ENCODE measurements around the gene NIN. TPM values are rescaled to one million over a fixed set of nuclear protein-coding genes. Genes with fewer than 3 reads are reported as not detected.
A peak's percentile ranks its signal among the peaks of the same experiment; 100 is the strongest.

NIN gene
- total and polyA plus RNA-seq, 7 experiments from 2014 or later: 51.1 to 149 (median 106) TPM

DNA sequence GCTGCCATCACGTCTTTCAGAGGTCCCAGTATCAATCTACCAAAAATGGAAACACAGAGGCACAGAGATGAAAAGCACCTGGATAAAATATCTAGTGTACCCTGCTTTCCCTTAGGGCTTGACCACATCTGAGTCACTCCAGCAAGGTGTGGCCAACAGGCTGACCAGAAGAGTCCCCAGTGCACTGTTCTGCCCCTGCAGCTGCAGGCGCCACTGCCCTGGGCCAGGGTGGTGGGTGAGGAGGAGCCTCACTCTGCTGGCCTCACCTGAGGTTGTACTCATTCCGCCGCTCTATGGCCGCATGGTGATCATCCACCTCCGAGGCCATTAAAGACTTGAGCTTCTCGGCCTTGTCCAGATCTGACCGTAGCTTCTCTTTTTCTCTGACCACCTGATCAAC, 60.4 kb downstream of the NIN start:
- intact Hi-C loops (cut with micrococcal nuclease): no loop called here
- CTCF ChIA-PET: no interaction called here

GRCh38 chr14:50769863-50770500, 61.0 kb downstream of the NIN start:
- no peaks in the 10 kb centered on the region for H3K9me3 Mint-ChIP-seq
- no peaks in the 10 kb centered on the region for H3K9me3 ChIP-seq (ENCODE audit: control insufficient read depth in 2 of 3, low read length in 3 of 3)
- peak overlapping the region in 1 of 9 donors; percentile 30 for H3K27ac Mint-ChIP-seq
- ChIA-PET CTCF (no interaction called here), POLR2A (no interaction called here)
- H3K4me3 ChIP-seq (ENCODE audit: low read length): no peak overlapping the region
- H3K4me3 Mint-ChIP-seq: no peak overlapping the region
- H3K27ac ChIP-seq (ENCODE audit: low read depth, low read length): no peak overlapping the region
- H3K36me3 Mint-ChIP-seq: peaks cover 39 to 76% (median 59%) of the 10 kb centered on the region in 5 donors
- no peaks in the 10 kb centered on the region for H3K27me3 Mint-ChIP-seq
- peaks cover 26 to 68% (median 31%) of the 10 kb centered on the region in 3 experiments for H3K36me3 ChIP-seq (ENCODE audit: control insufficient read depth in 2 of 3, insufficient read depth in 3 of 3, low read length in 3 of 3)
- no peaks in the 10 kb centered on the region for H3K27me3 ChIP-seq (ENCODE audit: control insufficient read depth in 2 of 2, insufficient read depth in 2 of 2, low read length in 2 of 2)
- DNase-seq: no peak
- H3K4me1 ChIP-seq (ENCODE audit: control insufficient read depth in 2 of 2, insufficient read depth in 2 of 2, low read length in 2 of 2): peaks cover 0 to 5% of the 10 kb centered on the region in 2 donors
- intact Hi-C loops (cut with micrococcal nuclease): no loop called here
- ATAC-seq: no peak
- H3K4me1 Mint-ChIP-seq: peaks cover 15 to 24% (median 21%) of the 10 kb centered on the region in 7 donors

More for the DNA sequence above, 60.4 kb downstream of the NIN start:
- peaks cover 26 to 74% (median 31%) of the 10 kb centered on the region in 3 experiments for H3K36me3 ChIP-seq (ENCODE audit: control insufficient read depth in 2 of 3, insufficient read depth in 3 of 3, low read length in 3 of 3)
- Mint-ChIP-seq H3K27ac (no peak overlapping the region), H3K9me3 (no peaks in the 10 kb centered on the region), H3K27me3 (no peaks in the 10 kb centered on the region), H3K4me1 (peaks cover 19 to 28% (median 22%) of the 10 kb centered on the region in 7 donors), H3K36me3 (peaks cover 39 to 80% (median 60%) of the 10 kb centered on the region in 5 donors), H3K4me3 (no peak overlapping the region)
- ATAC-seq (no peak), DNase-seq (no peak)
- POLR2A ChIA-PET: no interaction called here
- no peak overlapping the region for H3K27ac ChIP-seq (ENCODE audit: low read depth, low read length)
- no peak overlapping the region for H3K4me3 ChIP-seq (ENCODE audit: low read length)
- H3K27me3 ChIP-seq (ENCODE audit: control insufficient read depth in 2 of 2, insufficient read depth in 2 of 2, low read length in 2 of 2): no peaks in the 10 kb centered on the region
- peaks cover 0 to 5% of the 10 kb centered on the region in 2 donors for H3K4me1 ChIP-seq (ENCODE audit: control insufficient read depth in 2 of 2, insufficient read depth in 2 of 2, low read length in 2 of 2)
- H3K9me3 ChIP-seq (ENCODE audit: control insufficient read depth in 2 of 3, low read length in 3 of 3): no peaks in the 10 kb centered on the region

GRCh38 chr14:50768680-50769079, 62.3 kb downstream of the NIN start:
- Histone ChIP-seq H3K27me3 (ENCODE audit: control insufficient read depth in 2 of 2, insufficient read depth in 2 of 2, low read length in 2 of 2) (no peaks in the 10 kb centered on the region), H3K36me3 (ENCODE audit: control insufficient read depth in 2 of 3, insufficient read depth in 3 of 3, low read length in 3 of 3) (peaks cover 26 to 74% (median 41%) of the 10 kb centered on the region in 3 experiments), H3K4me3 (ENCODE audit: low read length) (no peak overlapping the region), H3K4me1 (ENCODE audit: control insufficient read depth in 2 of 2, insufficient read depth in 2 of 2, low read length in 2 of 2) (no peaks in the 10 kb centered on the region), H3K9me3 (ENCODE audit: control insufficient read depth in 2 of 3, low read length in 3 of 3) (no peaks in the 10 kb centered on the region), H3K27ac (ENCODE audit: low read depth, low read length) (no peak overlapping the region)
- Mint-ChIP-seq H3K36me3 (peaks cover 36 to 77% (median 47%) of the 10 kb centered on the region in 5 donors), H3K27ac (peak overlapping the region in 4 of 9 donors; percentile 0 to 67 (median 34)), H3K4me3 (no peak overlapping the region), H3K27me3 (no peaks in the 10 kb centered on the region), H3K9me3 (no peaks in the 10 kb centered on the region), H3K4me1 (peaks cover 2 to 11% (median 10%) of the 10 kb centered on the region in 7 donors)
- CTCF ChIA-PET: no interaction called here
- intact Hi-C loops (cut with micrococcal nuclease): no loop called here
- ATAC-seq (no peak), DNase-seq (no peak)
- POLR2A ChIA-PET: interaction anchor here (1.1 kb wide), 1 partner anchor 652 kb away, joined by 3 read pairs; the partner anchor contains the start of gene VCPKMT

GRCh38 chr14:50766338-50766886, 64.5 kb downstream of the NIN start:
- H3K27ac ChIP-seq (ENCODE audit: low read depth, low read length): no peak overlapping the region
- CTCF ChIA-PET: interaction anchor here (1.1 to 2.5 kb wide), 3 partner anchors 9 to 94 kb away, joined by 3 to 13 read pairs (median 8); no protein-coding TSS in a partner anchor
- Mint-ChIP-seq H3K4me1 (peaks cover 0 to 16% (median 7%) of the 10 kb centered on the region in 7 donors), H3K36me3 (peaks cover 34 to 78% (median 56%) of the 10 kb centered on the region in 5 donors), H3K4me3 (no peak overlapping the region), H3K27me3 (no peaks in the 10 kb centered on the region), H3K27ac (peak overlapping the region in 1 of 9 donors; percentile 22), H3K9me3 (no peaks in the 10 kb centered on the region)
- H3K4me3 ChIP-seq (ENCODE audit: low read length): no peak overlapping the region
- no peaks in the 10 kb centered on the region for H3K9me3 ChIP-seq (ENCODE audit: control insufficient read depth in 2 of 3, low read length in 3 of 3)
- POLR2A ChIA-PET: interaction anchor here (1.1 to 1.3 kb wide), 3 partner anchors 11 to 94 kb away, joined by 4 to 7 read pairs (median 4); no protein-coding TSS in a partner anchor
- no peaks in the 10 kb centered on the region for H3K27me3 ChIP-seq (ENCODE audit: control insufficient read depth in 2 of 2, insufficient read depth in 2 of 2, low read length in 2 of 2)
- intact Hi-C loops (cut with micrococcal nuclease): no loop called here
- H3K36me3 ChIP-seq (ENCODE audit: control insufficient read depth in 2 of 3, insufficient read depth in 3 of 3, low read length in 3 of 3): peaks cover 34 to 83% (median 54%) of the 10 kb centered on the region in 3 experiments
- no peaks in the 10 kb centered on the region for H3K4me1 ChIP-seq (ENCODE audit: control insufficient read depth in 2 of 2, insufficient read depth in 2 of 2, low read length in 2 of 2)
- ATAC-seq (no peak), DNase-seq (no peak)

DNA sequence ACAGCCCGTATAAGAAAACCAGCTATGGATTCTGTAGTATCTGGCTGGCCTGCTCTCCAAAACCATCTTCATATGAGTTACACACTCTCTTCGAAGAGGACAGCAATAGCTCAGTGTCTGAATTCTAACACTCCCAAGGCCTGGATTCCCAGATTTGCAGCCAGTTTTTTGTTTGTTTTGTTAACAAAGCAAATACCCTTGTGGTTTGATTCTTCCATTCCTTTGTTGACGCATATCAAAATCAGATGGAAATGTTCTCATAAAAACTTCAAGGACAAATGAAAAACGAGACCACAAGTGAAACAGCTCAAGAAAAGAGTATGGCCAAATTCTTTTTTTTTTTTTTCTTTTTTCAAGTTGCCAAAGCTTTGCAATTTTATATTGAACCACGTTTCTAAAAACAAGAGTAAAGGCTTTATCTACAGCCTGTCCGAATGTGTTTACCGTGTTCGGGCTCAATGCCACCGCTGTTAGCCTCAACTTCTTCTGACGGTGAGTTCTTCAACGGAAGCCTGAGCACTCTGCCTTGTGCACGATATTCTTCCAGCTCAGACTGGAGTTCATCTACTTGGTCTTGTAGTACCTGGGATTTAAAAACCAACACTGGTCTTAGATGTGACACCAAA, 67.5 kb downstream of the NIN start:
- DNase-seq: no peak
- Mint-ChIP-seq H3K4me3 (no peak overlapping the region), H3K4me1 (peaks cover 0 to 16% (median 5%) of the 10 kb centered on the region in 7 donors), H3K27ac (no peak overlapping the region), H3K9me3 (peaks cover 0 to 2% (median 0%) of the 10 kb centered on the region in 11 donors), H3K27me3 (no peaks in the 10 kb centered on the region), H3K36me3 (peaks cover 26 to 69% (median 55%) of the 10 kb centered on the region in 5 donors)
- POLR2A ChIA-PET: interaction anchor here (0.6 to 0.7 kb wide), 3 partner anchors 24 to 91 kb away, joined by 3 to 6 read pairs (median 4); no protein-coding TSS in a partner anchor
- H3K4me3 ChIP-seq (ENCODE audit: low read length): no peak overlapping the region
- no peak for ATAC-seq
- H3K36me3 ChIP-seq (ENCODE audit: control insufficient read depth in 2 of 3, insufficient read depth in 3 of 3, low read length in 3 of 3): peaks cover 25 to 80% (median 54%) of the 10 kb centered on the region in 3 experiments
- CTCF ChIA-PET: interaction anchor here (0.6 to 1.1 kb wide), 3 partner anchors 13 to 161 kb away, joined by 3 read pairs; no protein-coding TSS in a partner anchor
- no peaks in the 10 kb centered on the region for H3K27me3 ChIP-seq (ENCODE audit: control insufficient read depth in 2 of 2, insufficient read depth in 2 of 2, low read length in 2 of 2)
- no peaks in the 10 kb centered on the region for H3K9me3 ChIP-seq (ENCODE audit: control insufficient read depth in 2 of 3, low read length in 3 of 3)
- intact Hi-C loops (cut with micrococcal nuclease): no loop called here
- H3K27ac ChIP-seq (ENCODE audit: low read depth, low read length): no peak overlapping the region
- H3K4me1 ChIP-seq (ENCODE audit: control insufficient read depth in 2 of 2, insufficient read depth in 2 of 2, low read length in 2 of 2): no peaks in the 10 kb centered on the region

DNA sequence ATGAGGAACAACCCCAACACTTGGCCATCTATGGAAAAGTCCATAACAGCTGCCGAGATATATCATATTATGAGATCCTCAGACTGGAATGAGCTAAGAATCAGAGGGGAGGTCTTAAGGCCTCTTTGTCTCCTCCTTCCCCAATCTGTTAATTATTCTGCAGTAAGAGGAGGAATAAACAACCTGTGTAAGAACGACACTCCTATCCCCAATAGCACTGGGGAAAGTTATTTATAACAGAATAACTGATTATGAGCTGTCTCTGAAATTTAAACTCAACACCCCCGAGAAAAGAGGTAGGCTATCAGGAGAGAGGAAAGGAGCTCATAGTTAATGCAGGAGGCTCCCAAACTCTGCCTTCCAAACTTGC, 68.0 kb downstream of the NIN start:
- no peak for ATAC-seq
- H3K36me3 Mint-ChIP-seq: peaks cover 21 to 64% (median 51%) of the 10 kb centered on the region in 5 donors
- H3K4me3 ChIP-seq (ENCODE audit: low read length): no peak overlapping the region
- H3K27me3 ChIP-seq (ENCODE audit: control insufficient read depth in 2 of 2, insufficient read depth in 2 of 2, low read length in 2 of 2): no peaks in the 10 kb centered on the region
- POLR2A ChIA-PET: interaction anchor here (0.6 to 1.3 kb wide), 4 partner anchors 14 to 463 kb away, joined by 3 to 6 read pairs (median 4); no protein-coding TSS in a partner anchor
- H3K4me1 Mint-ChIP-seq: peaks cover 0 to 16% (median 2%) of the 10 kb centered on the region in 7 donors
- no peak overlapping the region for H3K27ac Mint-ChIP-seq
- no peaks in the 10 kb centered on the region for H3K4me1 ChIP-seq (ENCODE audit: control insufficient read depth in 2 of 2, insufficient read depth in 2 of 2, low read length in 2 of 2)
- no peaks in the 10 kb centered on the region for H3K9me3 ChIP-seq (ENCODE audit: control insufficient read depth in 2 of 3, low read length in 3 of 3)
- no peak overlapping the region for H3K4me3 Mint-ChIP-seq
- intact Hi-C loops (cut with micrococcal nuclease): no loop called here
- H3K27me3 Mint-ChIP-seq: no peaks in the 10 kb centered on the region
- DNase-seq: no peak
- peaks cover 21 to 81% (median 55%) of the 10 kb centered on the region in 3 experiments for H3K36me3 ChIP-seq (ENCODE audit: control insufficient read depth in 2 of 3, insufficient read depth in 3 of 3, low read length in 3 of 3)
- CTCF ChIA-PET: interaction anchor here (0.6 to 1.5 kb wide), 6 partner anchors 9 to 161 kb away, joined by 3 to 21 read pairs (median 4); no protein-coding TSS in a partner anchor
- H3K27ac ChIP-seq (ENCODE audit: low read depth, low read length): no peak overlapping the region
- peaks cover 0 to 2% (median 0%) of the 10 kb centered on the region in 11 donors for H3K9me3 Mint-ChIP-seq
